Activated T-helper 1 cell treated with Interleukin-2 at 50 U/mL for 16 hours (primary cell): Measurements from ENCODE around the gene MYD88.
"Not testable (repeated sequence)": the region's sequence is repeated elsewhere in the genome, so short reads cannot be mapped to it uniquely, and the experiment has no call there.

Experiments used
- DNase-seq: peaks from one replicate; pipeline ENCODE4 v3.0.0-alpha.2; 2020; ENCODE audit warnings: low read depth

Gene MYD88

GRCh38 chr3:38126121-38126892, 12.2 kb upstream of the MYD88 start:
- DNase-seq, result no peak

- no peak for DNase-seq
These were observed 10.7 kb upstream of the MYD88 start for GRCh38 chr3:38127611-38128302.

- DNase-seq, result no peak
These were observed 10.2 kb upstream of the MYD88 start for GRCh38 chr3:38128303-38128655.

- DNase-seq, result no peak
These were observed 9.4 kb upstream of the MYD88 start for GRCh38 chr3:38129058-38129457.

GRCh38 chr3:38130631-38131065, 7.8 kb upstream of the MYD88 start:
- no peak for DNase-seq

- no peak for DNase-seq
These were observed 6.7 kb upstream of the MYD88 start for GRCh38 chr3:38131621-38132369.

GRCh38 chr3:38133209-38133556, 5.3 kb upstream of the MYD88 start:
- no peak for DNase-seq

GRCh38 chr3:38133557-38134405, 4.7 kb upstream of the MYD88 start:
- no peak for DNase-seq

GRCh38 chr3:38134517-38135143, 3.8 kb upstream of the MYD88 start:
- DNase-seq, result not testable (repeated sequence)

GRCh38 chr3:38135621-38136277, 2.7 kb upstream of the MYD88 start:
- DNase-seq, result not testable (repeated sequence)

GRCh38 chr3:38136393-38136776, 2.1 kb upstream of the MYD88 start:
- no peak for DNase-seq

- DNase-seq, result peak; percentile 93
These were observed 1.5 kb upstream of the MYD88 start, which contains the start of gene ACAA1 for GRCh38 chr3:38136777-38137614. ACAA1 (minus strand) TSS chr3:38137127; CDS start chr3:38137035, 92 bp downstream.

- no peak for DNase-seq
These were observed 679 bp upstream of the MYD88 start for GRCh38 chr3:38137615-38138348.

- no peak for DNase-seq
These were observed 730 bp downstream of the MYD88 start for GRCh38 chr3:38139191-38139590.

- DNase-seq, result no peak
These were observed 1.2 kb downstream of the MYD88 start for GRCh38 chr3:38139652-38140051.

- no peak for DNase-seq
These were observed 2.1 kb downstream of the MYD88 start for GRCh38 chr3:38140326-38141172.

- no peak for DNase-seq
These were observed 2.9 kb downstream of the MYD88 start for GRCh38 chr3:38141173-38141951.

GRCh38 chr3:38141952-38142273, 3.5 kb downstream of the MYD88 start:
- no peak for DNase-seq
